ENCODE data around the gene UQCRC2. TPM values are rescaled to one million over a fixed set of nuclear protein-coding genes. Genes with fewer than 3 reads are reported as not detected.
"Not testable (repeated sequence)": the region's sequence is repeated elsewhere in the genome, so short reads cannot be mapped to it uniquely, and the experiment has no call there.

Gene UQCRC2
- total and polyA plus RNA-seq, 2 donors (not counting 3 experiments of a cell fraction or from before 2014, with no cell fraction given), result 132 to 189 TPM

- BruUV-seq (replicated peaks), result no TSS peak
- H2AFZ ChIP-seq (ENCODE audit: low read depth, low read length), result peak overlapping the region; percentile 35
- H3K9ac ChIP-seq (replicated peaks; ENCODE audit: extremely low read depth, insufficient read depth, low read length), result no peak overlapping the region
- dilution Hi-C loops (cut with MboI; ENCODE audit: extremely low pct_ligation_motif_present, low sequenced_read_pairs) (no loop called here), intact Hi-C loops (cut with micrococcal nuclease) (loop anchor here (1.0 to 2.0 kb wide), 5 partner anchors 25 to 295 kb away; partner anchors contain the start of gene POLR3E)
- H3K9me3 ChIP-seq (replicated peaks; ENCODE audit: control insufficient read depth, insufficient read depth, low read length), result no peaks in the 10 kb centered on the region
- no peak for FAIRE-seq
- H3K27ac ChIP-seq (ENCODE audit: insufficient read depth, low read depth, low read length), result no peak overlapping the region
- no peak for DNase-seq (ENCODE audit: low read depth, low spot score)
- H3K27me3 ChIP-seq (ENCODE audit: control insufficient read depth in 2 of 2, insufficient read depth in 2 of 2, low read length in 2 of 2), result no peaks in the 10 kb centered on the region
- H3K4me1 ChIP-seq (ENCODE audit: control insufficient read depth, extremely low read depth, insufficient read depth, low read length), result peaks cover 19% of the 10 kb centered on the region
- H3K4me2 ChIP-seq (ENCODE audit: insufficient read depth, low read length), result peak overlapping the region; percentile 21
- TF ChIP-seq, protein P1, sequence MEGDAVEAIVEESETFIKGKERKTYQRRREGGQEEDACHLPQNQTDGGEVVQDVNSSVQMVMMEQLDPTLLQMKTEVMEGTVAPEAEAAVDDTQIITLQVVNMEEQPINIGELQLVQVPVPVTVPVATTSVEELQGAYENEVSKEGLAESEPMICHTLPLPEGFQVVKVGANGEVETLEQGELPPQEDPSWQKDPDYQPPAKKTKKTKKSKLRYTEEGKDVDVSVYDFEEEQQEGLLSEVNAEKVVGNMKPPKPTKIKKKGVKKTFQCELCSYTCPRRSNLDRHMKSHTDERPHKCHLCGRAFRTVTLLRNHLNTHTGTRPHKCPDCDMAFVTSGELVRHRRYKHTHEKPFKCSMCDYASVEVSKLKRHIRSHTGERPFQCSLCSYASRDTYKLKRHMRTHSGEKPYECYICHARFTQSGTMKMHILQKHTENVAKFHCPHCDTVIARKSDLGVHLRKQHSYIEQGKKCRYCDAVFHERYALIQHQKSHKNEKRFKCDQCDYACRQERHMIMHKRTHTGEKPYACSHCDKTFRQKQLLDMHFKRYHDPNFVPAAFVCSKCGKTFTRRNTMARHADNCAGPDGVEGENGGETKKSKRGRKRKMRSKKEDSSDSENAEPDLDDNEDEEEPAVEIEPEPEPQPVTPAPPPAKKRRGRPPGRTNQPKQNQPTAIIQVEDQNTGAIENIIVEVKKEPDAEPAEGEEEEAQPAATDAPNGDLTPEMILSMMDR (IDR thresholded peaks at IDR 0.05; ENCODE audit: extremely low read depth in 1 of 2, insufficient read depth in 1 of 2, low read depth in 1 of 2, low read length in 2 of 2), result no peak
- peak; percentile 11 for TF ChIP-seq FOS (IDR thresholded peaks at IDR 0.05; ENCODE audit: borderline replicate concordance, insufficient read depth, low read length)
- no peaks in the 10 kb centered on the region for H4K20me1 ChIP-seq (replicated peaks; ENCODE audit: control insufficient read depth, extremely low read depth, insufficient read depth, low read length)
- ChIA-PET CTCF (interaction anchor here (0.8 to 27.0 kb wide), 13 partner anchors 7 to 281 kb away, joined by 3 to 994 read pairs (median 7); no protein-coding TSS in a partner anchor), POLR2A (interaction anchor here (1.0 to 1.1 kb wide), 2 partner anchors 75 to 76 kb away, joined by 3 read pairs; no protein-coding TSS in a partner anchor)
- H3K4me3 ChIP-seq (replicated peaks in 1 of 3; ENCODE audit: insufficient read depth in 1 of 3, low read depth in 1 of 3, low read length in 3 of 3), result no peak overlapping the region
- no peaks in the 10 kb centered on the region for H3K9me1 ChIP-seq (replicated peaks; ENCODE audit: control insufficient read depth, extremely low read depth, insufficient read depth, low read length)
- no peaks in the 10 kb centered on the region for H3K79me2 ChIP-seq (ENCODE audit: control insufficient read depth, insufficient read depth, low read length)
- H3K36me3 ChIP-seq (ENCODE audit: control insufficient read depth in 2 of 2, extremely low read depth in 1 of 2, insufficient read depth in 2 of 2, low read length in 2 of 2), result no peaks in the 10 kb centered on the region
Measured at GRCh38 chr16:22001591-22001990, 48.4 kb downstream of the UQCRC2 start.

DNA sequence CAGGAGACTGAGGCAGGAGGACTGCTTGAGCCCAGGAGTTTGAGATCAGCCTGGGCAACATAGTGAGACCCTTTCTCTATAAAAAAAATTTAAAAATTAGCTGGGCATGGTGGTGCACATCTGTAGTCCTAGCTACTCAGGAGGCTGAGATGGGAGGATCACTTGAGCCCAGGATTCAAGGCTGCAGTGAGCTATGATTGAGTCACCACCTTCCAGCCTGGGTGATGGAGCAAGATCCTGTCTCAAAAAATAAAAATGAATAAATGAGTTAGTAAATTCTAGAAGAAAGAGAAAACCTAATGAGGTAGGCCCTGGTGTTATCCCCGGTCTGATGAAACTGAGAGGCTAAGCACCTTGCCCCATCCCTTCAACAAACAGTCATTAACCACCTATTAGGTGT lies 48.9 kb downstream of the UQCRC2 start:
- H3K27me3 ChIP-seq (ENCODE audit: control insufficient read depth in 2 of 2, insufficient read depth in 2 of 2, low read length in 2 of 2); FAIRE-seq; H3K9ac ChIP-seq (replicated peaks; ENCODE audit: extremely low read depth, insufficient read depth, low read length); H2AFZ ChIP-seq (ENCODE audit: low read depth, low read length); intact Hi-C loops (cut with micrococcal nuclease); H3K4me2 ChIP-seq (ENCODE audit: insufficient read depth, low read length); H4K20me1 ChIP-seq (replicated peaks; ENCODE audit: control insufficient read depth, extremely low read depth, insufficient read depth, low read length); H3K27ac ChIP-seq (ENCODE audit: insufficient read depth, low read depth, low read length); H3K9me3 ChIP-seq (replicated peaks; ENCODE audit: control insufficient read depth, insufficient read depth, low read length); dilution Hi-C loops (cut with MboI; ENCODE audit: extremely low pct_ligation_motif_present, low sequenced_read_pairs); H3K4me3 ChIP-seq (replicated peaks in 1 of 3; ENCODE audit: insufficient read depth in 1 of 3, low read depth in 1 of 3, low read length in 3 of 3); H3K9me1 ChIP-seq (replicated peaks; ENCODE audit: control insufficient read depth, extremely low read depth, insufficient read depth, low read length); DNase-seq (ENCODE audit: low read depth, low spot score); H3K79me2 ChIP-seq (ENCODE audit: control insufficient read depth, insufficient read depth, low read length); BruUV-seq (replicated peaks); H3K36me3 ChIP-seq (ENCODE audit: control insufficient read depth in 2 of 2, extremely low read depth in 1 of 2, insufficient read depth in 2 of 2, low read length in 2 of 2): not testable (repeated sequence)
- POLR2A ChIA-PET, result interaction anchor here (1.0 to 1.1 kb wide), 2 partner anchors 75 to 76 kb away, joined by 3 read pairs; no protein-coding TSS in a partner anchor
- peaks cover 21% of the 10 kb centered on the region for H3K4me1 ChIP-seq (ENCODE audit: control insufficient read depth, extremely low read depth, insufficient read depth, low read length)
- CTCF ChIA-PET, result interaction anchor here (0.6 to 27.0 kb wide), 13 partner anchors 12 to 280 kb away, joined by 3 to 994 read pairs (median 7); no protein-coding TSS in a partner anchor

Data from endothelial cell of umbilical vein (primary cell).